Liver (tissue), 9 donors: ENCODE data around the gene SLMAP. TPM values are rescaled to one million over a fixed set of nuclear protein-coding genes. Genes with fewer than 3 reads are reported as not detected.

Experiments
- DNase-seq: peaks from one replicate; pipeline ENCODE4 v3.0.0-alpha.2; 2017; ENCODE audit warnings: low spot score
- H3K27ac ChIP-seq, 2 donors: one replicate each; pipeline ENCODE4 v1.7.0; 2013; ENCODE audit warnings: inconsistent platforms in 2 of 2, low read length in 2 of 2, control low read depth in 1 of 2, low read depth in 1 of 2, mild to moderate bottlenecking in 1 of 2
- H3K27me3 ChIP-seq, 4 donors: one replicate each; pipeline versions ENCODE4 v1.6.1 to v1.7.0; 2013; ENCODE audit warnings: low read length in 3 of 4, inconsistent platforms in 1 of 4, mild to moderate bottlenecking in 1 of 4, moderate library complexity in 1 of 4; ENCODE audit not compliant: control insufficient read depth in 4 of 4, insufficient read depth in 4 of 4
- H3K36me3 ChIP-seq, 4 donors: one replicate each; pipeline versions ENCODE4 v1.6.1 to v1.7.0; 2013; ENCODE audit warnings: low read length in 3 of 4, mild to moderate bottlenecking in 3 of 4, low read depth in 1 of 4, moderate library complexity in 1 of 4; ENCODE audit not compliant: control insufficient read depth in 4 of 4, insufficient read depth in 3 of 4
- H3K4me1 ChIP-seq, 4 donors: one replicate each; pipeline versions ENCODE4 v1.6.1 to v1.7.0; 2013; ENCODE audit warnings: low read length in 3 of 4, mild to moderate bottlenecking in 3 of 4, moderate library complexity in 1 of 4; ENCODE audit not compliant: control insufficient read depth in 4 of 4, insufficient read depth in 4 of 4
- H3K4me3 ChIP-seq, 3 donors: one replicate each; pipeline versions ENCODE4 v1.6.1 to v1.7.0; 2013; ENCODE audit warnings: low read length in 3 of 3, control low read depth in 1 of 3, low read depth in 1 of 3, mild to moderate bottlenecking in 1 of 3
- H3K9ac ChIP-seq, 2 donors: one replicate each; pipeline ENCODE4 v1.7.0; 2013; ENCODE audit warnings: low read length in 2 of 2, mild to moderate bottlenecking in 2 of 2, moderate library complexity in 2 of 2, control low read depth in 1 of 2, low read depth in 1 of 2
- H3K9me3 ChIP-seq, 4 donors: one replicate each; pipeline versions ENCODE4 v1.6.1 to v1.7.0; 2013; ENCODE audit warnings: low read length in 3 of 4; ENCODE audit not compliant: control insufficient read depth in 4 of 4
- ATF3 ChIP-seq: IDR thresholded peaks from 2 replicates; pipeline ENCODE4 v1.6.1; 2016; ENCODE audit warnings: antibody characterized with exemption
- CTCF ChIP-seq: fragments of 150-350 bp; IDR thresholded peaks from 2 replicates; pipeline ENCODE4 v1.5.1; 2017; ENCODE audit warnings: improper control_type of control experiment, low read depth, low read length; ENCODE audit not compliant: missing input control
- EGR1 ChIP-seq, 2 donors: IDR thresholded peaks; 2 replicates each; pipeline ENCODE4 v1.6.1; 2016 to 2018; ENCODE audit warnings: antibody characterized with exemption in 2 of 2, low read depth in 2 of 2
- FOXA1 ChIP-seq: IDR thresholded peaks from 2 replicates; pipeline ENCODE4 v1.6.1; 2016; ENCODE audit warnings: antibody characterized with exemption
- FOXA2 ChIP-seq: IDR thresholded peaks from 2 replicates; pipeline ENCODE4 v1.6.1; 2016; ENCODE audit warnings: antibody characterized with exemption
- GABPA ChIP-seq, 2 donors: IDR thresholded peaks in 1 of 2; conservative IDR thresholded peaks in 1 of 2; 2 replicates each; pipeline ENCODE4 v1.6.1; 2016; ENCODE audit warnings: antibody characterized with exemption in 2 of 2, mild to moderate bottlenecking in 1 of 2, moderate library complexity in 1 of 2
- HNF4A ChIP-seq, 2 donors: conservative IDR thresholded peaks; 2 replicates each; pipeline ENCODE4 v1.6.1; 2016; ENCODE audit warnings: antibody characterized with exemption in 2 of 2, mild to moderate bottlenecking in 2 of 2
- HNF4G ChIP-seq: IDR thresholded peaks from 2 replicates; pipeline ENCODE4 v1.6.1; 2016; ENCODE audit warnings: antibody characterized with exemption
- JUND ChIP-seq, 2 donors: IDR thresholded peaks; 2 replicates each; pipeline ENCODE4 v1.6.1; 2016; ENCODE audit warnings: antibody characterized with exemption in 2 of 2
- MAX ChIP-seq: IDR thresholded peaks from 2 replicates; pipeline ENCODE4 v1.6.1; 2016; ENCODE audit warnings: antibody characterized with exemption
- NR2F2 ChIP-seq: IDR thresholded peaks from 2 replicates; pipeline ENCODE4 v1.6.1; 2016; ENCODE audit warnings: antibody characterized with exemption
- RAD21 ChIP-seq, 2 donors: IDR thresholded peaks; 2 replicates each; pipeline ENCODE4 v1.6.1; 2016; ENCODE audit warnings: antibody characterized with exemption in 2 of 2, mild to moderate bottlenecking in 2 of 2
- REST ChIP-seq: IDR thresholded peaks from 2 replicates; pipeline ENCODE4 v1.6.1; 2016; ENCODE audit warnings: antibody characterized with exemption, mild to moderate bottlenecking
- RXRA ChIP-seq, 2 donors: IDR thresholded peaks; 2 replicates each; pipeline ENCODE4 v1.6.1; 2017 to 2018; ENCODE audit warnings: antibody characterized with exemption in 2 of 2, mild to moderate bottlenecking in 1 of 2
- SP1 ChIP-seq: IDR thresholded peaks from 2 replicates; pipeline ENCODE4 v1.6.1; 2018; ENCODE audit warnings: antibody characterized with exemption, mild to moderate bottlenecking
- YY1 ChIP-seq: IDR thresholded peaks from 2 replicates; pipeline ENCODE4 v1.6.1; 2016; ENCODE audit warnings: antibody characterized with exemption, mild to moderate bottlenecking
- ZBTB33 ChIP-seq: IDR thresholded peaks from 2 replicates; pipeline ENCODE4 v1.6.1; 2016; ENCODE audit warnings: antibody characterized with exemption
- WGBS: extraction: QIAGEN DNeasy Blood & Tissue Kit; methylation state at CpG from one replicate; pipeline ENCODE4 v1.1.7; 2013; 5-methylcytosine and 5-hydroxymethylcytosine counted together
- polyA plus RNA-seq, 2 donors: library from polyadenylated mRNA; stranded (reverse) in 1 of 2; unstranded in 1 of 2; fragments of 200-250 nt in 1 of 2; fragments of >200 nt in 1 of 2; fragmentation: Nextera tagmentation in 1 of 2; extraction: Ambion mirVana in 1 of 2; gene quantifications; one replicate each; pipeline versions ENCODE4 v1.2.1 to v1.2.3, GENCODE V29; 2013 to 2015
- total RNA-seq, 2 donors: library from RNA; depleted of rRNA; stranded (reverse); fragments of >200 nt; gene quantifications; one replicate each; pipeline ENCODE4 v1.2.3, GENCODE V29; 2014
- donor health status: healthy.
- donor health status: healthy.
- donor health status: healthy.
- donor health status: healthy.
- donor health status: healthy.

The SLMAP gene
- total and polyA plus RNA-seq, 4 donors: 10.2 to 37.8 (median 19.4) TPM

- no peak overlapping the region for H3K9ac ChIP-seq
- H3K27ac ChIP-seq: no peak overlapping the region
- no peak for DNase-seq
- H3K36me3 ChIP-seq: no peaks in the 10 kb centered on the region
- no peaks in the 10 kb centered on the region for H3K4me1 ChIP-seq
- no peaks in the 10 kb centered on the region for H3K27me3 ChIP-seq
- 68% methylated on average over 4 of the region's 4 CpGs for WGBS
- no peaks in the 10 kb centered on the region for H3K9me3 ChIP-seq
- no peak overlapping the region for H3K4me3 ChIP-seq
- TF ChIP-seq RAD21 (IDR thresholded peaks at IDR 0.05): no peak
- TF ChIP-seq REST: no peak
- no peak for TF ChIP-seq JUND (IDR thresholded peaks at IDR 0.05)
- TF ChIP-seq CTCF: no peak
- TF ChIP-seq MAX: no peak
- TF ChIP-seq GABPA (IDR thresholded peaks at IDR 0.05 in 1 of 2, conservative IDR thresholded peaks at IDR 0.05 in 1 of 2): no peak
- no peak for TF ChIP-seq EGR1 (IDR thresholded peaks at IDR 0.05; ENCODE audit: low read depth in 2 of 2)
- TF ChIP-seq SP1: no peak
- no peak for TF ChIP-seq NR2F2
- no peak for TF ChIP-seq RXRA (IDR thresholded peaks at IDR 0.05)
- TF ChIP-seq ATF3: no peak
- TF ChIP-seq FOXA1: no peak
- no peak for TF ChIP-seq HNF4A (conservative IDR thresholded peaks at IDR 0.05)
- TF ChIP-seq ZBTB33: no peak
These were observed 215.9 kb downstream of the SLMAP start for GRCh38 chr3:57971975-57972374.

- DNase-seq: no peak
- Histone ChIP-seq H3K4me1 (no peaks in the 10 kb centered on the region), H3K27me3 (no peaks in the 10 kb centered on the region), H3K4me3 (no peak overlapping the region), H3K27ac (no peak overlapping the region), H3K9me3 (no peaks in the 10 kb centered on the region), H3K9ac (no peak overlapping the region), H3K36me3 (no peaks in the 10 kb centered on the region)
- WGBS: 79% methylated on average over 9 of the region's 9 CpGs
- TF ChIP-seq HNF4G: no peak
- TF ChIP-seq RXRA (IDR thresholded peaks at IDR 0.05): no peak
- no peak for TF ChIP-seq FOXA2
- no peak for TF ChIP-seq YY1
- TF ChIP-seq JUND (IDR thresholded peaks at IDR 0.05): no peak
- no peak for TF ChIP-seq ZBTB33
- TF ChIP-seq GABPA (IDR thresholded peaks at IDR 0.05 in 1 of 2, conservative IDR thresholded peaks at IDR 0.05 in 1 of 2): no peak
- TF ChIP-seq NR2F2: no peak
- TF ChIP-seq MAX: no peak
- no peak for TF ChIP-seq REST
These were observed 216.5 kb downstream of the SLMAP start for GRCh38 chr3:57972531-57973111.
